HEK293T (cell line): ENCODE results near the gene MVB12B.

Experiments
- CTCF ChIA-PET: fragments of 350-600 bp; formaldehyde crosslinking; extraction: SDS; loops from one replicate; lab custom pipeline; 2021; ENCODE audit warnings: antibody characterized with exemption, inconsistent platforms; lab: Yijun Ruan, JAX
- POLR2A ChIA-PET: fragments of 350-600 bp; formaldehyde crosslinking; extraction: SDS; loops from one replicate; lab custom pipeline; 2020; ENCODE audit warnings: antibody characterized with exemption, inconsistent platforms; lab: Yijun Ruan, JAX
- DNase-seq: peaks from one replicate; pipeline ENCODE4 v3.0.0; 2012; ENCODE audit warnings: mixed read lengths; ENCODE audit errors: extremely low spot score
- ARNT ChIP-seq: fragments of 450-650 bp; IDR thresholded peaks from 2 replicates; pipeline ENCODE4 v1.6.1; 2017; ENCODE audit warnings: mild to moderate bottlenecking
- BHLHE40 ChIP-seq: fragments of 450-650 bp; IDR thresholded peaks from 2 replicates; pipeline ENCODE4 v1.6.1; 2016; ENCODE audit warnings: mild to moderate bottlenecking, moderate library complexity, borderline replicate concordance
- CTBP1 ChIP-seq: fragments of 450-650 bp; IDR thresholded peaks from 2 replicates; pipeline ENCODE4 v1.6.1; 2016; ENCODE audit warnings: borderline replicate concordance
- ELF4 ChIP-seq: fragments of 450-650 bp; IDR thresholded peaks from 2 replicates; pipeline ENCODE4 v1.6.1; 2017; ENCODE audit warnings: antibody characterized with exemption
- FOXA1 ChIP-seq: fragments of 450-650 bp; IDR thresholded peaks from 2 replicates; pipeline ENCODE4 v1.6.1; 2016; ENCODE audit warnings: mild to moderate bottlenecking
- FOXK2 ChIP-seq: fragments of 450-650 bp; IDR thresholded peaks from 2 replicates; pipeline ENCODE4 v1.6.1; 2016; ENCODE audit warnings: mild to moderate bottlenecking
- FOXM1 ChIP-seq: fragments of 450-650 bp; IDR thresholded peaks from 2 replicates; pipeline ENCODE4 v1.6.1; 2017; ENCODE audit warnings: mild to moderate bottlenecking, borderline replicate concordance
- HDGF ChIP-seq: fragments of 450-650 bp; IDR thresholded peaks from 2 replicates; pipeline ENCODE4 v1.6.1; 2017; ENCODE audit warnings: antibody characterized with exemption, borderline replicate concordance
- L3MBTL2 ChIP-seq: fragments of 450-650 bp; conservative IDR thresholded peaks from 2 replicates; pipeline ENCODE4 v1.6.1; 2016; ENCODE audit warnings: mild to moderate bottlenecking
- LEF1 ChIP-seq: fragments of 450-650 bp; IDR thresholded peaks from 2 replicates; pipeline ENCODE4 v1.6.1; 2017; ENCODE audit warnings: mild to moderate bottlenecking, borderline replicate concordance
- NFRKB ChIP-seq: fragments of 450-650 bp; IDR thresholded peaks from 2 replicates; pipeline ENCODE4 v1.6.1; 2016; ENCODE audit warnings: mild to moderate bottlenecking, moderate library complexity
- PKNOX1 ChIP-seq: fragments of 450-650 bp; IDR thresholded peaks from 2 replicates; pipeline ENCODE4 v1.6.1; 2016
- SP1 ChIP-seq: fragments of 450-650 bp; IDR thresholded peaks from 2 replicates; pipeline ENCODE4 v1.6.1; 2017
- SUZ12 ChIP-seq: fragments of 450-650 bp; IDR thresholded peaks from 2 replicates; pipeline ENCODE4 v1.6.1; 2016; ENCODE audit warnings: mild to moderate bottlenecking
- TARDBP ChIP-seq: fragments of 450-650 bp; IDR thresholded peaks from 2 replicates; pipeline ENCODE4 v1.6.1; 2016
- ZNF384 ChIP-seq: fragments of 450-650 bp; IDR thresholded peaks from 2 replicates; pipeline ENCODE4 v1.6.1; 2016

The MVB12B gene

DNA sequence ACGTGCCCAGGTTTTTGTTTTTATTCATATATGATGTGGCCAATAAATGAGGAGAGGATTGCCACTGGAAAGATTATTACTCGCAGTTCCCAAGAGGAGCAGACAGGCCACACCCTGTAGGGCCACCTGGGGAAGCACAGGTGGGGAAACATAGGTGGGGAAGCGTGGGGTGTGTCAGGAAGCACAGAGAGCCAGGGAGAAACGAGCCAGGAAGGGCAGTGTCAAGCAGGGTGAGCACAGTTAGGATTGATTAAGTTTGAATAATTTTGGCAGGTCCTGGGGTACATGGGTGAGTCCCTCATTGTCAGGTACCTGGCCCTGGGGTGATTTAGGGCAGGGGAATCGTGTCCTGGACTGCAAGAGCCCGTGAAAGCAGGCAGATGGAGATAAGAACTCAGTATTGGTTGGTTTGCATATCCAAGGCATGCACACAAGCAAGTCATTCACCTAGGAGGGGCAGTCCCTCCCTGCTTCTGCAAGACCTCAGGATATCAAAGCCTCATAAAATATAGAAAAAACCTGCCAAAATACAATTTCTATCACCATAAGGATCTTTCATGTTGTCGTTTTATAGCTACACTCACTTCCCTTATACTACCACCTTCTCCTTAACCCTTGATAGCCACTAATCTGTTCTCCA lies 22.4 kb downstream of the MVB12B start:
- POLR2A ChIA-PET: no interaction called here
- no peak for TF ChIP-seq FOXM1
- TF ChIP-seq FOXA1: no peak
- no peak for TF ChIP-seq ARNT
- no peak for TF ChIP-seq LEF1
- TF ChIP-seq CTBP1: no peak
- no peak for TF ChIP-seq TARDBP
- TF ChIP-seq L3MBTL2: no peak
- TF ChIP-seq NFRKB: no peak
- no peak for TF ChIP-seq PKNOX1
- no peak for TF ChIP-seq BHLHE40
- CTCF ChIA-PET: no interaction called here
- no peak for DNase-seq

DNA sequence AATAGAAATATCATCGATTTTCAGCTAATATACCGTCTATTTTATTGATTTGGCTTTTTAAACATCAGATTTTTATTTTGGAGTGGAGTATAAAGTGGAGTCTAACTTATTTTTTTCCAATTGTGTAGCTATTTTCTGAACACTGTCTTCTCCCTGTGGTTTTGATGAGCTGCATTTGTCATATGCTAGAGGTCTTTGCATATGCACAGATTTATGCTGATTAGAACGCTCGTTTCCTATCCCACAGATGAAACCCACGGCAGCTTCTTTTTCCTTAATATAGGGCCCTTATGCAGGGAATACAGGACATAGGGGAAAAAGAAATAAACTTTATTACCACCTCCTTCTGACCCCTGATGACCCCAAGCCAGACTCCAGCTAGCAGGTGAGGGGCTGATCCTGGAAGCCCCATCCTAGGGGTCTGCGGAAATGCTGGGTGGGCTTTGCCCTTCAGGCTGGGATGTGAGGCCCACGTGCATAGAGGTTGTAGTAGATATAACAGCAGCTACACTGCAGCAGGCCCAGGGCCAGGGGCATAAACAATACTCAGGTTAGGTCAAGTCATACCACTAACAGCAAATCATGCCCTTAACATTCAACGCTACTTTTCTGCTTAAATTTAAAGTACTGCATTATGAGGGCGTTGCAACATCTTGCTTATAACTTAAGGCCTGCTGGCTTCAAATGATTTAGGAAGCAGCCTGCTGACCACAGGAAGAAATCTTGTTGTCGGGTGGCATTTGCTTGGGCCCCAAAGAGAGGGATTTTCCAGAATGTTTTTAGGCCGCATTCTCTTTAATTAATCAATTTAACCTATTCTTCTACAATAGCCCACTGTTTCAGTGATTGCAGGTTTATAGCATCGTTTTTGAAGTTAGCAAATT lies 28.5 kb downstream of the MVB12B start:
- CTCF ChIA-PET: no interaction called here

DNA sequence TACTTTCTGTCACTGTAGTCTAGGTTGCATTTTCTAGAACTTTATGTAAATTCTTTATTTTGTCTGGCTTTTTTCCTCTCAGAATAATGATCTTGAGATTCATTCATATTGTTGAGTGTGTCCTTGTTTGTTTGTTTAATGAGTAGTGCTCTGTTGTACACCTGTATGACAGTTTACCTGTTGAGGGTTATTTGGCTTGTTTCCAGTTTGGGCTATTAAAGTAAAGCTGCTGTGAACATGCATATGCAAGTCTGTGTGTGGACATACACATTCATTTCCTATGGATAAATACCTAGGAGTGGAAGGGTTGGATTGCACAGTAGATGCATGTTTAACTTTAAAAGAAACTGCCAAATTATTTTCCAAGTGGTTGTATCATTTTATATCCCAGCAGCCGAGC lies 30.4 kb downstream of the MVB12B start:
- CTCF ChIA-PET: no interaction called here
- no peak for DNase-seq
- POLR2A ChIA-PET: no interaction called here
- TF ChIP-seq FOXA1 (no peak), BHLHE40 (no peak), SP1 (no peak), NFRKB (no peak), PKNOX1 (no peak), SUZ12 (no peak), ZNF384 (no peak), LEF1 (no peak), TARDBP (no peak), FOXM1 (no peak), CTBP1 (no peak), HDGF (no peak), ARNT (no peak), L3MBTL2 (no peak), ELF4 (no peak)

More for the DNA sequence above, 28.5 kb downstream of the MVB12B start:
- TF ChIP-seq ARNT (no peak), CTBP1 (no peak), LEF1 (no peak), SP1 (no peak), FOXA1 (no peak), HDGF (no peak), TARDBP (no peak), SUZ12 (no peak)
- no peak for DNase-seq
- POLR2A ChIA-PET: no interaction called here

DNA sequence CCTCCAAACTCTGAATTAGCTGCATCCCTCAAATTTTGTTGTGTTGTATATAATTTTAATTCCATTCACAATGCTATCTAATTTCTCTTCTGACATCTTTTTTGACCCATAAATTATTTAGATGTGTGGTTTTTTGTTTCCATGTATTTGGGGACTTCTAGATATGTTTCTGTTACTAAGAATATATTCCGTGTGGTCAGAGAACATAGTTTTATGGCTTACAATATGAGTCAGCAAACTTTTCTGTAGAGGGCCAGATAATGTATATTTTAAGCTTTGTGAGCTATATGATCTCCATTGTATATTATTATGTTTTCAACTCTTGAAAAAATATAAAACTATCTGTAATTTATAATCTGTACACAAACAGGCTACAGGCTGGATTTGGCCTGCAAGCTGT lies 33.4 kb downstream of the MVB12B start:
- no peak for TF ChIP-seq L3MBTL2
- no peak for TF ChIP-seq CTBP1
- no peak for TF ChIP-seq TARDBP
- TF ChIP-seq SP1: no peak
- TF ChIP-seq SUZ12: no peak
- DNase-seq: no peak
- POLR2A ChIA-PET: no interaction called here
- CTCF ChIA-PET: no interaction called here

GRCh38 chr9:126361810-126362238 lies 35.2 kb downstream of the MVB12B start:
- ChIA-PET CTCF (no interaction called here), POLR2A (no interaction called here)
- no peak for DNase-seq
- TF ChIP-seq ZNF384: peak; percentile 82
- TF ChIP-seq SUZ12: no peak

- no peak for DNase-seq
- CTCF ChIA-PET: no interaction called here
- POLR2A ChIA-PET: no interaction called here
- TF ChIP-seq ELF4 (no peak), CTBP1 (no peak), LEF1 (no peak), FOXM1 (no peak), FOXA1 (no peak), BHLHE40 (no peak), PKNOX1 (no peak), ARNT (no peak), FOXK2 (no peak), HDGF (no peak), SP1 (no peak), ZNF384 (no peak), NFRKB (no peak), SUZ12 (no peak), TARDBP (no peak), L3MBTL2 (no peak)
These were observed 36.6 kb downstream of the MVB12B start for GRCh38 chr9:126363250-126363649.
